WI38 (cell line): Measurements from ENCODE around the gene SH3BGR.

Experiments
- H3K4me3 ChIP-seq: 2 replicates; pipeline ENCODE4 v1.5.1; 2011; ENCODE audit warnings: low read depth, mild to moderate bottlenecking, control low read depth, low read length
- CTCF ChIP-seq: IDR thresholded peaks from 2 replicates; pipeline ENCODE4 v1.5.1; 2012; ENCODE audit warnings: low read depth, mild to moderate bottlenecking, control low read depth, low read length

SH3BGR gene

DNA sequence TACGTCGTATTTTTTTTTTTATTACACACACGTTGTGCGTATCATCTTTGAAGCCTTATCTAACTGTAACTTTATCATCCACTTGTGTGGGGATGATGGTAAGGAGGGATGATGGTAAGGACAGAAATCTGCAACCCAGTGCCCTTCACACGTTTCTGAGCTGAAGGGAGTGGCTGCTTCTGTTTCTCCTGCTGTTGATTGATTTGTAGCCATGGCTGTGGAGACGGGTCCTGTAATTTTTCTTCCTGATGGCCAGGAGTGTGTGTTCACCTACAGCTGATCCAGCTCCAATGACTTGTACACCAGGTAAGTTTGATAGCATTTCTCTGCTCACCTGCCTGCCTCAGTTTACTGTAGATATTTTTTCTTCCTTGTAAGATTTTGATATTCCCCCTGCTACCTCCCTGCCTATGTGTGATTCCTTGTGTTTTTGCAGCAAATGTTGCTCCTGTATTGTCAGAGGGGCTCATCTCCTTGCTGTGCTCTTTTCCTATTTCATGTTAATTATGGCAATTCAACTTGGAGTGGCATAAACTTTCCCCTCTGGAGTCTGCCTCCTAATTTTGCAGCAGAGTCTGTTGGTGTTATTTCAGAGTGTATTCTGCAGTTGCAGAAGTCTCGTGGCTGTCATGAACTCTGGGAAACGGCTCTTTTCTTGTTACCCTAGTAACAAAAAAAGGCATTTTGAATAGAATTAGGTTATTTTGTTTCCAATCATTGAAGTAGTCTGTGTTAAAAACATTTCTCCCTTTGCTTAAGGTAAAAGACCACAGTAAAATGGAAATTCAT is 64.1 kb downstream of the SH3BGR start:
- no peak overlapping the region for H3K4me3 ChIP-seq
- TF ChIP-seq CTCF: no peak

DNA sequence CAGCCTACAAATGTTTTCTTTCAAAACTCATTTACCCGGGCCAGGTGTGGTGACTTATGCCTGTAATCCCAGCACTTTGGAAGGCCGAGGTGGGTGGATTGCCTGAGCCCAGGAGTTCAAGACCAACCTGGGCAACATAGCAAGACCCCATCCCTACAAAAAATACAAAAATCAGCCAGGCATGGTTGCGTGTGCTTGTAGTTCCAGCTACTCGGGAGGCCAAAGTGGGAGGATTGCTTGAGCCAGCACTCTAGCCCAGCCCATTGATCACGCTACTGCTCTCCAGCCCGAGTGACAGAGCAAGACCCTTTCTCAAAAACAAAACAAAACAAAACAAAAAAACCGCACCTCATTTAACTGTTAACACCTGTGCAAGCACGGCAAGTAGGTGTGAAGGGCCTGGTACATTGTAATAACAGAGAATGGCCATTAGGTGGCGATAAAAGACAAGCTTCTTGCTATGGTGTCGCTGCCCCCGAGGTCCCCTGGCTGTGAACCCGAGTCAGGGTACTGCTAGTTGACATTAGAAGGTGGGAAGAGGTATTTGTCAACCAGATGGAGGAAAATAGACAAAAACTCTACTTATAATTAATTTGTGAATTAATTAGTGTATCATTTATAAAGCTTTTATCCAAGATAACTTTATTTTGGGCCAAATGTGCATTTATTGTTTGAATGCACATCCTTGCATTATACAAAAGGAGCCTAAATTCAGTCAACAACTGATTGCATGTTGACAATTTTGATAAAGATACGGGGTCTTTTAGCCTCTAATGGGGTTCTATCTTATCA is 66.5 kb downstream of the SH3BGR start:
- TF ChIP-seq CTCF: peak; percentile 81
- H3K4me3 ChIP-seq: no peak overlapping the region

DNA sequence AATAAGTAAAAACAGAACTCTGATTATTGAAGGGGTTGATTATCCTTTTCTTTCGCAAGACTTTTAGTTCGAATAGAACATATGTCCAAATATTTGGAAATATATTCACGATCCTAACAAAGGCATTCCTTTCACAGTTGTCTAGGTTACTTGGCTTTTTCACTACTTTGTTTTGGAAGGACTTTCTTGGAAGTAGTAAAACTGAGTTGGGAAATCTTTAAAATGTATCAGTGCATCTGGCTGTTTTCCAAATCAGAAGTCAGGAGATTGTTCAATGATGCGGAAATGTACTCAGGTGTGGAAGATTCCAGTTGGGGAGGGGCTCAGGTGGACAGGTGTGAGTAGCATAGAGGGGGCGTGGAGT is 67.1 kb downstream of the SH3BGR start:
- no peak for TF ChIP-seq CTCF

DNA sequence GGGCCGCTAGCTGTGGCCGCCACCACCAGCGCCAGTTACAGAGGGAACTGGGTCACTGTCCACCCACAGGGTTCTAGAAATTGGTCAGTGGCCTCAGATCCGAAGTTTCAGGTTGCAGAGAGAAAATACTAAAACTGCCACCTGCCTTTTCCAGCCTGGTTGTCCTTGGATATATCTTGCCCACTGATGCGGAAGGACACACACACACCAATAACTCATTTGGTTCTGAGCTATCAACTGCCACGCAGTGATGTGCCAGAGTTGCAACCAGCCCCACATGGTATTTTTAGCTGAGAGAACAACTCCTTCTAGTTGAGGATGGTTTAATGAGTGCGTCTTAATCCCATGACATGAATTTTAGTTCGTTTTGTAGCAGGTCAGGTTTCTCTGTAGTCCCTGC is 68.1 kb downstream of the SH3BGR start:
- no peak overlapping the region for H3K4me3 ChIP-seq
- no peak for TF ChIP-seq CTCF

More for the DNA sequence above, 67.1 kb downstream of the SH3BGR start:
- no peak overlapping the region for H3K4me3 ChIP-seq

GRCh38 chr21:39523399-39523798 is 71.6 kb downstream of the SH3BGR start:
- TF ChIP-seq CTCF: no peak
- H3K4me3 ChIP-seq: no peak overlapping the region

DNA sequence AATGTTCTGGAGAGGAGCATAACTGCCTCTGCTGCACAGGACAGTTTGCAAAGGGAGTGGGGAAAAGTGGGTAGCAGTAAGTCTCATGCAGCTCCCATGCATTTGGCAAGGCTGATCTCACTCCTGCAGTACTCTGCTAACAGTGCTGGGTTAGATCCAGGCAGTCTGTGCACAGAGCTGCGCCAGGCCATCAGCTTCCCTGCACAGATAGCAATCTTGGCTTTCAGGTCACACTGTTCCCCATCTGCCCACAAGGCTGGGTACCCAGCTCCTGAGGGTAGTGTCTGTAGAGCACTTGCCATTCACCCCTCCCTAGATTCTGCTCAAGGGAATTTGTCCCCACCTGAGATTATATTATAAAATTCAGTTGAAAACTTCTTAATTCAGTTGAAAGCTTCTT is 72.1 kb downstream of the SH3BGR start:
- no peak for TF ChIP-seq CTCF
- H3K4me3 ChIP-seq: no peak overlapping the region

- H3K4me3 ChIP-seq: no peak overlapping the region
- TF ChIP-seq CTCF: no peak
These were observed 73.4 kb downstream of the SH3BGR start for GRCh38 chr21:39525129-39525528.
